GM23338 (cell line): ENCODE results near the gene TYROBP. TPM values are rescaled to one million over a fixed set of nuclear protein-coding genes. Genes with fewer than 3 reads are reported as not detected.

Experiments used
- ATAC-seq: fragments of 200-7000 bp; cut with Tn5 transposase; 3 replicates; pipeline ENCODE4 v1.9.1; 2020
- DNase-seq: peaks from one replicate; pipeline ENCODE4 v3.0.0-alpha.2; 2015; ENCODE audit warnings: low spot score
- H2AFZ ChIP-seq: fragments of 200-600 bp; sonication (generic); 2 replicates; pipeline ENCODE4 v1.8.0; 2016; ENCODE audit warnings: antibody characterized with exemption, mild to moderate bottlenecking, moderate library complexity
- H3F3A ChIP-seq: fragments of 200-600 bp; sonication (generic); replicated peaks from 2 replicates; pipeline ENCODE4 v1.8.0; 2017; ENCODE audit warnings: antibody characterized with exemption, mixed run types, low read depth
- H3K27ac ChIP-seq: fragments of 200-600 bp; sonication (generic); 2 replicates; pipeline ENCODE4 v1.6.1; 2016; ENCODE audit warnings: low read depth
- H3K27me3 ChIP-seq: fragments of 200-600 bp; sonication (generic); 2 replicates; pipeline ENCODE4 v1.8.0; 2016; ENCODE audit warnings: mild to moderate bottlenecking, mixed run types, moderate library complexity; ENCODE audit not compliant: insufficient read depth
- H3K36me3 ChIP-seq: fragments of 200-600 bp; sonication (generic); 2 replicates; pipeline ENCODE4 v1.8.0; 2016; ENCODE audit warnings: mild to moderate bottlenecking; ENCODE audit not compliant: insufficient read depth
- H3K4me1 ChIP-seq: fragments of 200-600 bp; sonication (generic); 2 replicates; pipeline ENCODE4 v1.8.0; 2016; ENCODE audit warnings: mild to moderate bottlenecking, moderate library complexity; ENCODE audit not compliant: insufficient read depth
- H3K4me2 ChIP-seq: fragments of 200-600 bp; sonication (generic); 2 replicates; pipeline ENCODE4 v1.7.1; 2017; ENCODE audit warnings: mixed run types
- H3K4me3 ChIP-seq: fragments of 200-600 bp; sonication (generic); 2 replicates; pipeline ENCODE4 v1.6.1; 2016; ENCODE audit warnings: mixed run types
- H3K79me2 ChIP-seq: fragments of 200-600 bp; sonication (generic); replicated peaks from 2 replicates; pipeline ENCODE4 v1.8.0; 2017; ENCODE audit warnings: mild to moderate bottlenecking; ENCODE audit not compliant: insufficient read depth
- H3K9me2 ChIP-seq: fragments of 200-600 bp; sonication (generic); 2 replicates; pipeline ENCODE4 v1.8.0; 2017; ENCODE audit not compliant: insufficient read depth
- H4K20me1 ChIP-seq: fragments of 200-600 bp; sonication (generic); replicated peaks from 2 replicates; pipeline ENCODE4 v1.8.0; 2017; ENCODE audit warnings: mild to moderate bottlenecking; ENCODE audit not compliant: insufficient read depth
- H3K27ac Mint-ChIP-seq: 2 replicates; pipeline ENCODE4 v1.8.0; 2020; ENCODE audit warnings: inconsistent platforms, mild to moderate bottlenecking, moderate library complexity, mixed read lengths
- H3K27me3 Mint-ChIP-seq: 3 replicates; pipeline ENCODE4 v1.8.0; 2022; ENCODE audit warnings: low read depth, mild to moderate bottlenecking, moderate library complexity, mixed read lengths, inconsistent platforms; ENCODE audit not compliant: insufficient read depth, poor library complexity
- H3K36me3 Mint-ChIP-seq: 3 replicates; pipeline ENCODE4 v1.8.0; 2021; ENCODE audit warnings: low read depth, mild to moderate bottlenecking, inconsistent platforms, moderate library complexity, mixed read lengths
- H3K4me1 Mint-ChIP-seq: 3 replicates; pipeline ENCODE4 v1.8.0; 2020; ENCODE audit warnings: mild to moderate bottlenecking, inconsistent platforms, mixed read lengths
- H3K4me3 Mint-ChIP-seq: 3 replicates; pipeline ENCODE4 v1.8.0; 2021; ENCODE audit warnings: moderate library complexity, mild to moderate bottlenecking, inconsistent platforms, mixed read lengths
- H3K9me3 Mint-ChIP-seq: 3 replicates; pipeline ENCODE4 v1.8.0; 2020; ENCODE audit warnings: moderate library complexity, mild to moderate bottlenecking, inconsistent platforms, mixed read lengths
- CREB1 ChIP-seq: fragments of 250-450 bp; sonication (Bioruptor Pico); IDR thresholded peaks from 2 replicates; pipeline ENCODE4 v1.5.0; 2020; ENCODE audit warnings: low read depth, mild to moderate bottlenecking, moderate library complexity
- EZH2 ChIP-seq: fragments of 200-600 bp; sonication (generic); IDR thresholded peaks from one replicate; pipeline ENCODE4 v1.8.0; 2017; ENCODE audit warnings: antibody characterized with exemption, mild to moderate bottlenecking, low read depth; ENCODE audit not compliant: unreplicated experiment
- EZH2phosphoT487 ChIP-seq: fragments of 200-600 bp; sonication (generic); IDR thresholded peaks from one replicate; pipeline ENCODE4 v1.8.1; 2018; ENCODE audit warnings: antibody characterized with exemption; ENCODE audit not compliant: unreplicated experiment
- JUNB ChIP-seq: IDR thresholded peaks from one replicate; pipeline ENCODE4 v1.6.1; 2016; ENCODE audit warnings: antibody characterized with exemption; ENCODE audit not compliant: unreplicated experiment
- NANOG ChIP-seq: IDR thresholded peaks from 2 replicates; pipeline ENCODE4 v1.6.1; 2016; ENCODE audit warnings: antibody characterized with exemption, borderline replicate concordance
- POLR2AphosphoS5 ChIP-seq: IDR thresholded peaks from 2 replicates; pipeline ENCODE4 v1.6.1; 2016; ENCODE audit warnings: antibody characterized with exemption, low read depth
- REST ChIP-seq: IDR thresholded peaks from one replicate; pipeline ENCODE4 v1.6.1; 2018; ENCODE audit warnings: antibody characterized with exemption; ENCODE audit not compliant: unreplicated experiment
- STAT1 ChIP-seq: IDR thresholded peaks from one replicate; pipeline ENCODE4 v1.6.1; 2016; ENCODE audit warnings: antibody characterized with exemption; ENCODE audit not compliant: unreplicated experiment
- ZNF114 ChIP-seq: fragments of 250-450 bp; sonication (Bioruptor Pico); IDR thresholded peaks from 2 replicates; pipeline ENCODE4 v1.5.0; 2020; ENCODE audit warnings: mild to moderate bottlenecking, moderate library complexity
- ZNF331 ChIP-seq: fragments of 250-450 bp; sonication (Bioruptor Pico); IDR thresholded peaks from 2 replicates; pipeline ENCODE4 v1.5.0; 2020; ENCODE audit warnings: low read depth, mild to moderate bottlenecking, moderate library complexity
- ZNF462 ChIP-seq: fragments of 250-450 bp; sonication (Bioruptor Pico); IDR thresholded peaks from 2 replicates; pipeline ENCODE4 v1.5.0; 2020; ENCODE audit warnings: mild to moderate bottlenecking, moderate library complexity
- polyA plus RNA-seq: library from polyadenylated mRNA; unstranded; fragments of >200 nt; fragmentation: Nextera tagmentation; extraction: Ambion mirVana; gene quantifications from 2 replicates; pipeline ENCODE4 v1.2.1, GENCODE V29; 2016
- total RNA-seq: library from RNA; depleted of rRNA; stranded (reverse); fragments of >200 nt; shearing (Covaris generic); gene quantifications from 2 replicates; pipeline ENCODE4 v1.2.3, GENCODE V29; 2014
- TF ChIP-seq, protein P1 (sequence below): IDR thresholded peaks from 2 replicates; pipeline ENCODE4 v1.6.1; 2016; ENCODE audit warnings: antibody characterized with exemption
- TF ChIP-seq, protein P2 (sequence below), 2 experiments: fragments of 200-600 bp in 1 of 2; sonication (generic) in 1 of 2; conservative IDR thresholded peaks; 2 replicates each; pipeline versions ENCODE4 v1.5.1 to v1.6.1; 2016 to 2017; ENCODE audit warnings: antibody characterized with exemption in 2 of 2, low read depth in 2 of 2, mild to moderate bottlenecking in 2 of 2, moderate library complexity in 1 of 2

The TYROBP gene
- total and polyA plus RNA-seq, 2 experiments from 2014 or later: not detected

- no peaks in the 10 kb centered on the region for H3K9me2 ChIP-seq
- no peaks in the 10 kb centered on the region for H3K36me3 ChIP-seq
- TF ChIP-seq REST (no peak), ZNF462 (CRISPR knock-in tag) (no peak), ZNF331 (no peak), JUNB (no peak), CREB1 (CRISPR knock-in tag) (no peak), NANOG (no peak), STAT1 (no peak), ZNF114 (CRISPR knock-in tag) (no peak), EZH2 (no peak), POLR2AphosphoS5 (no peak), EZH2phosphoT487 (no peak)
- TF ChIP-seq, protein P1, sequence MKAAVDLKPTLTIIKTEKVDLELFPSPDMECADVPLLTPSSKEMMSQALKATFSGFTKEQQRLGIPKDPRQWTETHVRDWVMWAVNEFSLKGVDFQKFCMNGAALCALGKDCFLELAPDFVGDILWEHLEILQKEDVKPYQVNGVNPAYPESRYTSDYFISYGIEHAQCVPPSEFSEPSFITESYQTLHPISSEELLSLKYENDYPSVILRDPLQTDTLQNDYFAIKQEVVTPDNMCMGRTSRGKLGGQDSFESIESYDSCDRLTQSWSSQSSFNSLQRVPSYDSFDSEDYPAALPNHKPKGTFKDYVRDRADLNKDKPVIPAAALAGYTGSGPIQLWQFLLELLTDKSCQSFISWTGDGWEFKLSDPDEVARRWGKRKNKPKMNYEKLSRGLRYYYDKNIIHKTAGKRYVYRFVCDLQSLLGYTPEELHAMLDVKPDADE: no peak
- TF ChIP-seq, protein P2, sequence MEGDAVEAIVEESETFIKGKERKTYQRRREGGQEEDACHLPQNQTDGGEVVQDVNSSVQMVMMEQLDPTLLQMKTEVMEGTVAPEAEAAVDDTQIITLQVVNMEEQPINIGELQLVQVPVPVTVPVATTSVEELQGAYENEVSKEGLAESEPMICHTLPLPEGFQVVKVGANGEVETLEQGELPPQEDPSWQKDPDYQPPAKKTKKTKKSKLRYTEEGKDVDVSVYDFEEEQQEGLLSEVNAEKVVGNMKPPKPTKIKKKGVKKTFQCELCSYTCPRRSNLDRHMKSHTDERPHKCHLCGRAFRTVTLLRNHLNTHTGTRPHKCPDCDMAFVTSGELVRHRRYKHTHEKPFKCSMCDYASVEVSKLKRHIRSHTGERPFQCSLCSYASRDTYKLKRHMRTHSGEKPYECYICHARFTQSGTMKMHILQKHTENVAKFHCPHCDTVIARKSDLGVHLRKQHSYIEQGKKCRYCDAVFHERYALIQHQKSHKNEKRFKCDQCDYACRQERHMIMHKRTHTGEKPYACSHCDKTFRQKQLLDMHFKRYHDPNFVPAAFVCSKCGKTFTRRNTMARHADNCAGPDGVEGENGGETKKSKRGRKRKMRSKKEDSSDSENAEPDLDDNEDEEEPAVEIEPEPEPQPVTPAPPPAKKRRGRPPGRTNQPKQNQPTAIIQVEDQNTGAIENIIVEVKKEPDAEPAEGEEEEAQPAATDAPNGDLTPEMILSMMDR (conservative IDR thresholded peaks at IDR 0.05; ENCODE audit: low read depth in 2 of 2): no peak
- H2AFZ ChIP-seq: 0 out of 2 replicates have a peak overlapping the region, but pooled peaks have one; percentile 83
- ATAC-seq (no peak), DNase-seq (no peak)
- H3K27ac Mint-ChIP-seq: peak overlapping the region; percentile 64
- no peaks in the 10 kb centered on the region for H3K27me3 ChIP-seq
- peaks cover 38% of the 10 kb centered on the region for H3K4me1 Mint-ChIP-seq
- peaks cover 4% of the 10 kb centered on the region; the same call in 1 of the 3 replicates for H3K36me3 Mint-ChIP-seq
- H3K9me3 Mint-ChIP-seq: no peaks in the 10 kb centered on the region
- peaks cover 11% of the 10 kb centered on the region for H3K79me2 ChIP-seq
- peak overlapping the region; percentile 81 for H3K4me3 Mint-ChIP-seq
- peak overlapping the region; percentile 72 for H3K4me3 ChIP-seq
- H3K27me3 Mint-ChIP-seq: peaks cover 24% of the 10 kb centered on the region
- H3K4me1 ChIP-seq: peaks cover 30% of the 10 kb centered on the region
- H4K20me1 ChIP-seq: no peaks in the 10 kb centered on the region
- H3K4me2 ChIP-seq: peak overlapping the region; percentile 88
- peaks cover 20% of the 10 kb centered on the region; the same call in 1 of the 2 replicates for H3F3A ChIP-seq
- peak overlapping the region; percentile 75 for H3K27ac ChIP-seq
These were observed 5.1 kb downstream of the TYROBP start for GRCh38 chr19:35902870-35903475.
